GM19351 (cell line): ENCODE measurements around the gene DUS4L.

Experiments
- ATAC-seq: cut with Tn5 transposase; IDR thresholded peaks from one replicate; pipeline ENCODE4 v1.9.1; 2021; ENCODE audit warnings: mild to moderate bottlenecking, moderate library complexity; ENCODE audit not compliant: unreplicated experiment

Gene DUS4L

GRCh38 chr7:107579885-107580715, 16.3 kb downstream of the DUS4L start, which contains the start of gene BCAP29:
BCAP29 (plus strand) TSS chr7:107580246; CDS start chr7:107580773, 527 bp downstream.
- peak; percentile 93 for ATAC-seq

GRCh38 chr7:107580716-107581383, 17.1 kb downstream of the DUS4L start:
- ATAC-seq, result no peak

- no peak for ATAC-seq
Observed at GRCh38 chr7:107581387-107582013, 17.7 kb downstream of the DUS4L start.

- ATAC-seq, result no peak
Observed at GRCh38 chr7:107582875-107583274, 19.1 kb downstream of the DUS4L start.

GRCh38 chr7:107584716-107585115, 20.9 kb downstream of the DUS4L start:
- no peak for ATAC-seq

GRCh38 chr7:107588529-107589130, 24.9 kb downstream of the DUS4L start:
- no peak for ATAC-seq

GRCh38 chr7:107591421-107591820, 27.6 kb downstream of the DUS4L start:
- ATAC-seq, result no peak

- no peak for ATAC-seq
Observed at GRCh38 chr7:107592361-107593024, 28.7 kb downstream of the DUS4L start.

- ATAC-seq, result no peak
Observed at GRCh38 chr7:107593025-107593410, 29.2 kb downstream of the DUS4L start.

GRCh38 chr7:107594961-107595737, 31.4 kb downstream of the DUS4L start:
- no peak for ATAC-seq

- ATAC-seq, result no peak
Observed at GRCh38 chr7:107596881-107597581, 33.3 kb downstream of the DUS4L start.

- no peak for ATAC-seq
Observed at GRCh38 chr7:107597582-107597916, 33.8 kb downstream of the DUS4L start.

- ATAC-seq, result no peak
Observed at GRCh38 chr7:107597953-107598352, 34.2 kb downstream of the DUS4L start.

- no peak for ATAC-seq
Observed at GRCh38 chr7:107599262-107599661, 35.5 kb downstream of the DUS4L start.

GRCh38 chr7:107600816-107601215, 37.0 kb downstream of the DUS4L start:
- no peak for ATAC-seq

GRCh38 chr7:107605218-107605815, 41.5 kb downstream of the DUS4L start:
- no peak for ATAC-seq

- ATAC-seq, result no peak
Observed at GRCh38 chr7:107606303-107606702, 42.5 kb downstream of the DUS4L start.

GRCh38 chr7:107609811-107610261, 46.1 kb downstream of the DUS4L start:
- no peak for ATAC-seq

- no peak for ATAC-seq
Observed at GRCh38 chr7:107610323-107610722, 46.6 kb downstream of the DUS4L start.
